Glutamatergic neuron (in vitro differentiated cells): ENCODE results near the gene PSMB3. TPM values are rescaled to one million over a fixed set of nuclear protein-coding genes. Genes with fewer than 3 reads are reported as not detected.

ENCODE experiments used
- DNase-seq: peaks from one replicate; pipeline ENCODE4 v3.0.0; 2022
- H3K27ac Mint-ChIP-seq: one replicate; pipeline ENCODE4 v1.8.0; 2020; ENCODE audit warnings: mild to moderate bottlenecking, mixed read lengths, inconsistent platforms; ENCODE audit not compliant: unreplicated experiment
- H3K27me3 Mint-ChIP-seq: one replicate; pipeline ENCODE4 v1.8.0; 2020; ENCODE audit warnings: mild to moderate bottlenecking, moderate library complexity, mixed read lengths, inconsistent platforms; ENCODE audit not compliant: unreplicated experiment
- H3K36me3 Mint-ChIP-seq: one replicate; pipeline ENCODE4 v1.8.0; 2020; ENCODE audit warnings: mild to moderate bottlenecking, mixed read lengths, inconsistent platforms; ENCODE audit not compliant: unreplicated experiment
- H3K4me1 Mint-ChIP-seq: one replicate; pipeline ENCODE4 v1.8.0; 2020; ENCODE audit warnings: mild to moderate bottlenecking, low read depth, mixed read lengths, inconsistent platforms; ENCODE audit not compliant: unreplicated experiment
- H3K4me3 Mint-ChIP-seq: one replicate; pipeline ENCODE4 v1.8.0; 2020; ENCODE audit warnings: mild to moderate bottlenecking, mixed read lengths, inconsistent platforms; ENCODE audit not compliant: unreplicated experiment
- H3K9me3 Mint-ChIP-seq: one replicate; pipeline ENCODE4 v1.8.0; 2020; ENCODE audit warnings: mild to moderate bottlenecking, moderate library complexity, mixed read lengths, inconsistent platforms; ENCODE audit not compliant: unreplicated experiment
- CTCF ChIP-seq: fragments of 200-600 bp; sonication (generic); IDR thresholded peaks from one replicate; pipeline ENCODE4 v1.5.0; 2021; ENCODE audit not compliant: partially characterized antibody, unreplicated experiment
- total RNA-seq: library from RNA; stranded (reverse); fragmentation: NEBNext Ultra II Directional; extraction: Animal tissue kit (Norgen Biotek cat#: 25700); gene quantifications from one replicate; pipeline ENCODE4 v1.2.1, GENCODE V29; 2021; ENCODE audit not compliant: unreplicated experiment

Gene PSMB3
- total RNA-seq, 1 donor from 2014 or later = 121 TPM

GRCh38 chr17:38728290-38728831, 24.2 kb upstream of the PSMB3 start:
- DNase-seq = no peak
- Mint-ChIP-seq H3K27ac (no peak overlapping the region), H3K36me3 (no peaks in the 10 kb centered on the region), H3K9me3 (peaks cover 12% of the 10 kb centered on the region), H3K4me3 (no peak overlapping the region), H3K4me1 (peaks cover 8% of the 10 kb centered on the region), H3K27me3 (peaks cover 5% of the 10 kb centered on the region)
- no peak for TF ChIP-seq CTCF

GRCh38 chr17:38729368-38729885, 23.1 kb upstream of the PSMB3 start:
- Mint-ChIP-seq H3K4me3 (peak overlapping the region; percentile 71), H3K36me3 (no peaks in the 10 kb centered on the region), H3K27ac (no peak overlapping the region), H3K27me3 (peaks cover 7% of the 10 kb centered on the region), H3K4me1 (peaks cover 5% of the 10 kb centered on the region), H3K9me3 (peaks cover 10% of the 10 kb centered on the region)
- no peak for TF ChIP-seq CTCF
- no peak for DNase-seq

GRCh38 chr17:38729886-38730525, 22.5 kb upstream of the PSMB3 start, which contains the start of gene CISD3:
Gene CISD3, plus strand, starts transcription at chr17:38730341. Its CDS starts 18 bp downstream, at chr17:38730359.
- DNase-seq = peak; percentile 82
- peak within 1 kb of the TSS; percentile 69 for H3K27ac Mint-ChIP-seq
- peaks cover 14% of the 10 kb centered on the region for H3K9me3 Mint-ChIP-seq
- peak within 1 kb of the TSS; percentile 95 for H3K4me3 Mint-ChIP-seq
- H3K27me3 Mint-ChIP-seq = peaks cover 7% of the 10 kb centered on the region
- TF ChIP-seq CTCF = peak; percentile 82
- peaks cover 5% of the 10 kb centered on the region for H3K4me1 Mint-ChIP-seq
- H3K36me3 Mint-ChIP-seq = no peaks in the 10 kb centered on the region

- DNase-seq = peak; percentile 33
- Mint-ChIP-seq H3K27me3 (peaks cover 7% of the 10 kb centered on the region), H3K4me1 (peaks cover 3% of the 10 kb centered on the region), H3K27ac (peak overlapping the region; percentile 69), H3K4me3 (peak overlapping the region; percentile 95), H3K36me3 (no peaks in the 10 kb centered on the region), H3K9me3 (peaks cover 14% of the 10 kb centered on the region)
- no peak for TF ChIP-seq CTCF
Measured at GRCh38 chr17:38730526-38731379, 21.8 kb upstream of the PSMB3 start.
